Naive B cell (primary cell): ENCODE results near the gene AKAP12. TPM values are rescaled to one million over a fixed set of nuclear protein-coding genes. Genes with fewer than 3 reads are reported as not detected.
A peak's percentile ranks its signal among the peaks of the same experiment; 100 is the strongest.
"Not testable (repeated sequence)": the region's sequence is repeated elsewhere in the genome, so short reads cannot be mapped to it uniquely, and the experiment has no call there.

Experiments
- ATAC-seq, 2 donors: fragments of 150-1000 bp; cut with Tn5 transposase; 2 replicates each; pipeline ENCODE4 v1.10.0; 2021; ENCODE audit warnings: low read depth in 2 of 2, mild to moderate bottlenecking in 2 of 2, moderate library complexity in 2 of 2
- DNase-seq: peaks from one replicate; pipeline ENCODE4 v3.0.0; 2022
- H3K27ac Mint-ChIP-seq, 6 donors: one replicate each; pipeline ENCODE4 v1.8.0; 2020 to 2022; ENCODE audit warnings: mild to moderate bottlenecking in 6 of 6, mixed read lengths in 6 of 6, moderate library complexity in 5 of 6, inconsistent platforms in 2 of 6
- H3K27me3 Mint-ChIP-seq, 3 donors: one replicate each; pipeline ENCODE4 v1.8.0; 2021 to 2022; ENCODE audit warnings: mixed read lengths in 3 of 3, mild to moderate bottlenecking in 1 of 3
- H3K36me3 Mint-ChIP-seq, 2 donors: one replicate each; pipeline ENCODE4 v1.8.0; 2020 to 2022; ENCODE audit warnings: mixed read lengths in 2 of 2, inconsistent platforms in 1 of 2, mild to moderate bottlenecking in 1 of 2
- H3K4me1 Mint-ChIP-seq, 3 donors: one replicate each; pipeline ENCODE4 v1.8.0; 2020 to 2022; ENCODE audit warnings: mixed read lengths in 3 of 3, inconsistent platforms in 1 of 3, mild to moderate bottlenecking in 1 of 3, moderate library complexity in 1 of 3
- H3K4me3 Mint-ChIP-seq, 8 donors: one replicate each; pipeline ENCODE4 v1.8.0; 2020 to 2022; ENCODE audit warnings: mild to moderate bottlenecking in 8 of 8, mixed read lengths in 8 of 8, moderate library complexity in 8 of 8, inconsistent platforms in 2 of 8
- H3K9me3 Mint-ChIP-seq, 7 donors: one replicate each; pipeline ENCODE4 v1.8.0; 2020 to 2022; ENCODE audit warnings: mixed read lengths in 7 of 7, mild to moderate bottlenecking in 5 of 7, inconsistent platforms in 2 of 7, moderate library complexity in 1 of 7
- polyA plus RNA-seq, 6 donors: library from polyadenylated mRNA; unstranded; fragments of 300-500 nt; fragmentation: Illumina TruSeq; gene quantifications; one replicate each; pipeline ENCODE4 v1.2.3, GENCODE V29; 2021; ENCODE audit warnings: low read depth in 6 of 6

Gene AKAP12
- polyA plus RNA-seq, 6 donors from 2014 or later = 0.04 to 0.19 (median 0.08) TPM; not detected in 3

DNA sequence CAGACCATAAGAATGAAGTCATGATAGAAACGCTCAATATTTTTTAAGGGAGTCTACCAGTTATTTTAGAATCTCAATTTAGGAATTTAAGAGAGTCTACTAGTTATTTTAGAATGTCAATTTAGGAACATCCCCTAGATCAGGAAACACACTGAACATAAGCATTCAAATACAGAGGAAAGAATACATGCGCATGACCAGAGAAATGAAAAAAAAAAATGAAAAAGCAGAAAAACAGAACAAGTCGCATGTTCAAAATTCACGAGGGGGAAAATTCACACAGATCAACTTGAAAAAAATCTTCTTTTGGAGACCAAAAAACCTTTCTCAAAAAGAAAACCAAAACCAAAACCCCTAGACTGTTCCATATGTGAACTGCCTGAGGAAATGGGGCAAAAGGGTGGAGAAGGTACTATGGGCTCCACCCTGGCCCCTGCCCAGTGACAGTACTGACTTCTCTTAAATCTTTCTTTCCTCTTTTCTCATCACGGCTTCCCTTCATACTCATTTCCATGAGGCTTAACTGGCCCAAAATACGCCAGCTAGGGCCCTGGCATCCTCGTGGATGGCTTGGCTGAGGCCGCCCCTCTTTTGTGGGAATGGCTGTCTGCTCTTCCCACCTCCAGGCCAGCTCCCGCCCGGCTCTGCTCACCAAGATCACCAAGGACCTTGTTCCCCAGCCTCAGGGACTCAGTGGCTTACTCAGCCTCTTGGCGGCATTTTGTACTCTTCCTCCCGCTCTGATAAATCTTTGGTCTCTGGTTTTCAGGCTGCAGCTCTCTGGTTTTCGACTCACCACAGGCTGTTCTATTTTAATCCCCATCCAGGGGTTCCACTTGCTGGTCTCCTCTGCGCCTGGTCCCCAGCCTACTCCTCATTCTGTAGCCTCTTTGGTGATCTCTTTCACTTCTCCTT, 140.4 kb downstream of the AKAP12 start:
- Mint-ChIP-seq H3K27ac (peak overlapping the region; percentile 88 to 97 (median 94)), H3K27me3 (no peaks in the 10 kb centered on the region), H3K36me3 (no peaks in the 10 kb centered on the region), H3K4me1 (peaks cover 49 to 52% (median 50%) of the 10 kb centered on the region in 3 donors), H3K4me3 (peak overlapping the region; percentile 21 to 87 (median 72)), H3K9me3 (no peaks in the 10 kb centered on the region)
- ATAC-seq (peak; percentile 93), DNase-seq (peak; percentile 32)

DNA sequence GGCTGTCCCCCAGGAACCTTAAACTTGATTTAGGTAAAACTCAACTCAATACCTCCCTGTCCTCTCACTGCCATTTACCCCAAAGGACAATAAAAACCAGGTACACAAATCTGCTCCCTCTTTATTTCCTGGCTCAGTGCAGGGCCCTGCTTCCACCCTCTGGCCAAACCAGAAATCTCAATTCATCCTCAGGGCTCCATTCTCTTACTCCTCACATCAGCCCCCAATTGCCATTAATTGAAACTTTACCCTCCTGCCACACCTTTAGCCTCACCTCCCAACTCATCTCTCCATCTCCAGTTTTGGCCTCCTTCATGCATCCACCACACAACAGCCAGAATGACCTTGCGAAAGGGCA, 141.1 kb downstream of the AKAP12 start:
- H3K27ac Mint-ChIP-seq = peak overlapping the region; percentile 77 to 97 (median 94)
- H3K36me3 Mint-ChIP-seq = no peaks in the 10 kb centered on the region
- H3K4me1 Mint-ChIP-seq = peaks cover 45 to 48% (median 45%) of the 10 kb centered on the region in 3 donors
- no peaks in the 10 kb centered on the region for H3K27me3 Mint-ChIP-seq
- no peaks in the 10 kb centered on the region for H3K9me3 Mint-ChIP-seq
- peak overlapping the region; percentile 21 to 87 (median 72) for H3K4me3 Mint-ChIP-seq
- ATAC-seq (no peak), DNase-seq (no peak)

DNA sequence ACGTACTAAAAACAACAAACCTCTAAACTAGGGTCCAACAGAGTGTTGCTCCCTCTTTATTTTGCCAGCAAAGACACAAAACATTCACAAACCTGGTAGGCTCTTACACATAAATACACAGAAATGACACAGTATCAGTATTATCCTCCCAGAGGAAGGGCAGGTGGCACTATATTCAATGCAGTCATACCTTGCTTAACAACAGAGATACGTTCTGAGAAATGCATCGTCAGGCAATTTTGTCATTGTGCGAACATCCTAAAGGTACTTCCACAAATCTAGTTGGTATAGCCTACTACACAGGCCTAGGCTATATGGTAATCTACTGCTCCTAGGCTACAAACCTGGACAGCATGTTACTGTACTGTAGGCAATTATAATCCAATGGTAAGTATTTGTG, 142.0 kb downstream of the AKAP12 start:
- DNase-seq = no peak
- H3K4me3 Mint-ChIP-seq = peak overlapping the region in 1 of 8 donors; percentile 14
- H3K27ac Mint-ChIP-seq = peak overlapping the region in 3 of 6 donors; percentile 8 to 62 (median 56)
- H3K4me1 Mint-ChIP-seq = peaks cover 36 to 40% (median 39%) of the 10 kb centered on the region in 3 donors
- no peaks in the 10 kb centered on the region for H3K27me3 Mint-ChIP-seq
- H3K36me3 Mint-ChIP-seq = no peaks in the 10 kb centered on the region
- ATAC-seq = no peak
- H3K9me3 Mint-ChIP-seq = no peaks in the 10 kb centered on the region

DNA sequence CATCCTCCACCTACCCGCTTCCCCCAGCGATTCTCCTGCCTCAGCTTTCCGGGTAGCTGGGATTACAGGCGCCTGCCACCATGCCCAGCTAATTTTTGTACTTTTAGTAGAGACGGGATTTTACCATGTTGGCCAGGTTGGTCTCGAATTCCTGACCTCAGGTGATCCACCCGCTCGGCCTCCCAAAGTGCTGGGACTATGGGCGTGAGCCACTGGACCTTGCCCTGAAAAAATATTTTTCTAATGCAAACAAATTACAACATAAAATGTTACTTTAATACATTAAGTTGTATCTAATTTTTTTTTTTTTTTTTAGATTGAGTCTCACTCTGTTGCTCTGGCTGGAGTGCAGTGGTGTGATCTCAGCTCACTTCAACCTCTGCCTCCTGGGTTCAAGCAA, 142.9 kb downstream of the AKAP12 start:
- not testable (repeated sequence) for DNase-seq, H3K27me3 Mint-ChIP-seq, H3K4me3 Mint-ChIP-seq, H3K9me3 Mint-ChIP-seq, H3K27ac Mint-ChIP-seq, ATAC-seq, H3K36me3 Mint-ChIP-seq
- peaks cover 33 to 36% (median 35%) of the 10 kb centered on the region in 3 donors for H3K4me1 Mint-ChIP-seq

DNA sequence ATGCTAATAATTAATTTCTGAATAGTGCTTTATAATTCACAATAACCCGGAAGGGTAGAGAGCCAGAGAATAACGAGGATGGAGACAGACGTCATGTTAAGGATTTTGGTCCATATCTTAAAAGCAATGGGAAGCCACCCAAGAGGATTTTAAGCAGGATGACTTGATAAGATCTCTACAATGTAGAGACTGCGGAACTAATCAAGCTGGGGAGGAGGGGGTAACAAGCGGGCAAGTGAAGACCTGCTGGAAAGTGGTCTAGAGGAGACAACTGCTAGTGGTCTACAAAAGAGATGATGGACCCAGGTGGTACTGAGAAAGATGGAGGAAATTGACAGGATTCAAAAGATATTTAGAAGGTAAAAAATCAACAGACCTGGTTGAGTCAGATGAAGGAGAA, 144.4 kb downstream of the AKAP12 start:
- Mint-ChIP-seq H3K9me3 (no peaks in the 10 kb centered on the region), H3K36me3 (no peaks in the 10 kb centered on the region), H3K4me3 (peak overlapping the region in 2 of 8 donors; percentile 30 to 47), H3K27ac (peak overlapping the region in 3 of 6 donors; percentile 18 to 94 (median 54)), H3K4me1 (peaks cover 26 to 38% (median 27%) of the 10 kb centered on the region in 3 donors), H3K27me3 (no peaks in the 10 kb centered on the region)
- DNase-seq (no peak), ATAC-seq (no peak)

DNA sequence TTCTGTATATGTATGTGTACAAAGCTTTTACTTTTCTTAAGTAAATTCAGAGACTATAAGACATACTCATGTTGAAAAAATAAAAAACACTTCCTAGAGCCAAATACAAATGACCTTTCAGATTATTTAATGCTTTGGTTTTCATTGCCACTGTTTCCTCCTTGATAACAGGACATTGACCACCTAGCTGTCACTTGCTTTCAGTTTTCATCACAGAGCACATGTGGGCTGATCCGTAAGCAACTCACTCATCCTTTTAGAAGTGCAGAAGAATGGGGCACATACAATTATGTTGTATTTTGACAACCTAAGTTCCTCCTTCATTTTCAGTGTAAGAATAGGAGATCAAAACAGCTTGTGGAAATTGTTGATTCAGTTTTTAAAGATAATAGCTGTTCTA, 145.4 kb downstream of the AKAP12 start:
- Mint-ChIP-seq H3K27ac (peak overlapping the region in 4 of 6 donors; percentile 12 to 54 (median 28)), H3K4me1 (peaks cover 22 to 36% (median 25%) of the 10 kb centered on the region in 3 donors), H3K9me3 (no peaks in the 10 kb centered on the region), H3K27me3 (no peaks in the 10 kb centered on the region), H3K36me3 (no peaks in the 10 kb centered on the region), H3K4me3 (no peak overlapping the region)
- no peak for DNase-seq
- no peak for ATAC-seq

DNA sequence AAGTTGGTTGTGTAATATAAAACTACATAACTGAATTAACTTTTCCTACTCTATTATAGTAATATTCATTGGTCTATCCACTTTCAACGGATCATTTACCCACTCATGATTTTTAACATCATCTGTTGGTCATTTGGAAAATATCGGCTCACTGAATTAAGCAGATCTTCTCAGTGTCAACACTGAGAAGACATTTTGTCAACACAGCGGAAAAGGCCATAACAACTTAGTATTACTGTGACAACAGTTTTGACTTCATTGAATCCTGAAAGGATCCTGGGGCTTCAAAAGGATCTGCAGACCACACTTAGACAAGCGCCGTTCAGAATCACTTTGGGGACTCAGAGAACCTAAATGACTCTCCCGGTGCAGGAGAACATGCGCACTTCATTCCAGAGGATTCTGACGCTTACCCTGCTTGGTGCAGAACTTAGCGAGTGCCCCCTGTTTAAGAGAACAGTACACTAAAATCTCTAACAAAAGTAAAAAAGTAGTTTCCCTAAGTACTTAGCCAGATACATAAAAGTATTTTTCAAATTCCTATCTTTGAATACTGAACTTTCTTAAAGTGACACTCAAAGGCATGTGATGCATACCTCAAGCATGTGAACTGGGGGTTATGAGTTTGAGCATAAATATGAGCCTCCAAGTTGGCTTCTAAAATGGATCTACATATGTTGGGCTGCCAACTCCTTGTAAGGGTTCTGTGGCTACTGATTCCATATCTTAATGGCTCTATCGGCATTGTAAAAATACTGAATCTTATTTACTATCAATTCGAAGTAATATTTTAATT, 147.6 kb downstream of the AKAP12 start:
- peak overlapping the region in 1 of 8 donors; percentile 59 for H3K4me3 Mint-ChIP-seq
- peaks cover 17 to 29% (median 22%) of the 10 kb centered on the region in 3 donors for H3K4me1 Mint-ChIP-seq
- ATAC-seq = no peak
- H3K27me3 Mint-ChIP-seq = no peaks in the 10 kb centered on the region
- H3K27ac Mint-ChIP-seq = peak overlapping the region in 2 of 6 donors; percentile 10 to 11
- no peaks in the 10 kb centered on the region for H3K9me3 Mint-ChIP-seq
- H3K36me3 Mint-ChIP-seq = no peaks in the 10 kb centered on the region
- DNase-seq = no peak

DNA sequence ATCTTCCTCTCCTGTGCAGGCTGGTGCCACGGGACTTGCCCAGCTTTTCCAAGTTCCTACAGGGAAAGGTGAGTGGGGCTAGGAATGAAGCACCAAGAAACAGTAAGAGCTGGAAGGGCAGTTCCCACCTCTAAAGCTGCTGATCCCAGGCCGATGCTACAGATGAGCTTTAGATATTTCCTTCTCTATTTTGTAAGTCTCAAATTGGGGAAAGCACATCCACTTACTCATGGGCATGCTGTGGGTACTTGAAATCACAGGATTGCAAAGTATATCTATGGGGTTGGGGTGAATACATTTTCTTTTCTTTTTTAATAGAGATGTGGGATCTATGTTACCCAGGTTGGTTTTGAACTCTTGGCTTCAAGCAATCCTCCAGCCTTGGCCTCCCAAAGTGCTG, 148.5 kb downstream of the AKAP12 start:
- DNase-seq (no peak), ATAC-seq (no peak)
- H3K36me3 Mint-ChIP-seq = no peaks in the 10 kb centered on the region
- peak overlapping the region in 3 of 6 donors; percentile 28 to 88 (median 83) for H3K27ac Mint-ChIP-seq
- H3K4me3 Mint-ChIP-seq = peak overlapping the region in 3 of 8 donors; percentile 15 to 66 (median 59)
- H3K27me3 Mint-ChIP-seq = no peaks in the 10 kb centered on the region
- H3K9me3 Mint-ChIP-seq = no peaks in the 10 kb centered on the region
- peaks cover 25 to 37% (median 30%) of the 10 kb centered on the region in 3 donors for H3K4me1 Mint-ChIP-seq

DNA sequence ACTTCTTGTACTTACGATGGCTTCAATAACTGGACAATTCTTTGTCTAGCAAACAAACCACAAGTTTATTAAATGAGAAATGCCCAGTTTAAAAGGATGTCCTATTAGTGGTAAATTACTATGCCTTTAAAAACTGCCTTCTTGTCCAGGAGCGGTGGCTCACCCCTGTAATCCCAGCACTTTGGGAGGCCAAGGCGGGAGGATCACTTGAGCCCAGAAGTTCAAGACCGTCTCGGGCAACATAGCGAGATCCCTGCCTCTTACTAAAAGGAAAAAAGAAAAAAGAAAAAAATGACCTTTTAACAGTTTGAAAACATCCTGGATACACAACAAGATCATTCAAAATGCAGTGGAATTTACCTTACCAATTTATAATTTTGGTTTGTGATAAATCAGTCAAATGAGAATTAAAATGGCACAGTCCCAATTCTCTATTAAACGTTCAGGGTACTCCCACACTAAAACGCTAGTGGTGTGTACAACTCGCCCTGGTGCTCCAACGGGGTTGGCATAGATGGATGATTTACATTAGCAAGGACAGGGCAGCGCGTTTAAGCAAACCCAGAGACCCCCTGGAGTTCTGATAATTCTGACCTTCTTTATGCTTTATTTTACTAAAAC, 149.3 kb downstream of the AKAP12 start:
- H3K27me3 Mint-ChIP-seq = no peaks in the 10 kb centered on the region
- no peaks in the 10 kb centered on the region for H3K36me3 Mint-ChIP-seq
- H3K9me3 Mint-ChIP-seq = no peaks in the 10 kb centered on the region
- ATAC-seq = no peak
- peak overlapping the region; percentile 96 to 98 (median 98) for H3K27ac Mint-ChIP-seq
- H3K4me3 Mint-ChIP-seq = peak overlapping the region; percentile 90 to 98 (median 94)
- peak; percentile 8 for DNase-seq
- H3K4me1 Mint-ChIP-seq = peaks cover 31 to 46% (median 36%) of the 10 kb centered on the region in 3 donors

DNA sequence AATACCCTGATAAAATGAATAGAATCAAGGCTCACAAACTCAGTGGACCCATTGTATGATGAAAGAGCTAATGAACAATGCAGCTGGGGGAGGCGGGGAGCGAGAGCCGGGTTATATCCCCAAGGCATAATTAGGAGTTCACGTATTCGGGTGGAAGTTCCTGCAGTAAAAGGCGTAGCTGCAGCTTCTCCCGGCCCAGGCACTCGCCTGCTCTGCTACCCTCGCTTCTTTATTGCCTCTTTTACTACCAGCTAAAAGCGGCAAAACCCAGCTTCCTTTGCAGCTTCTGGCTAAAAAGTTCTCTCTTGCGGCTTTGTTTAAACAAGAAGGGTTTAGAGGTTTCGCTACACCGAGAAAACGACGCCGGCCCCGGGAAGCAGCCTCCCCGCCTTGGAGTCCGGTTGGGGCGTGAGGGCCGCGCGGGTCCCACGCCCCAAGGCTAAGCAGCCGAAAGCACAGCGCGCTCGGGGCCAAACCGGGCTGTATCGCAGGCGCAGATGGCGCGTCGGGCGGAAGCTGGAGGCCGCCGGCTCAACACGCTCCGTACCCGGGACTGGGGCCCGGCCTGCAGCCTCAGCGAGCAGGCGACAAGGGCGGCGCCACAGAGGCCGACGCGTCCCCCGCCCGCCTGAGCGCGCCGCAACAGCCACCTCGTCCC, 150.0 kb downstream of the AKAP12 start:
- Mint-ChIP-seq H3K36me3 (no peaks in the 10 kb centered on the region), H3K9me3 (no peaks in the 10 kb centered on the region), H3K27ac (peak overlapping the region; percentile 96 to 98 (median 98)), H3K27me3 (no peaks in the 10 kb centered on the region), H3K4me1 (peaks cover 26 to 48% (median 37%) of the 10 kb centered on the region in 3 donors), H3K4me3 (peak overlapping the region; percentile 90 to 98 (median 94))
- DNase-seq = no peak
- ATAC-seq = peak; percentile 68 to 69

DNA sequence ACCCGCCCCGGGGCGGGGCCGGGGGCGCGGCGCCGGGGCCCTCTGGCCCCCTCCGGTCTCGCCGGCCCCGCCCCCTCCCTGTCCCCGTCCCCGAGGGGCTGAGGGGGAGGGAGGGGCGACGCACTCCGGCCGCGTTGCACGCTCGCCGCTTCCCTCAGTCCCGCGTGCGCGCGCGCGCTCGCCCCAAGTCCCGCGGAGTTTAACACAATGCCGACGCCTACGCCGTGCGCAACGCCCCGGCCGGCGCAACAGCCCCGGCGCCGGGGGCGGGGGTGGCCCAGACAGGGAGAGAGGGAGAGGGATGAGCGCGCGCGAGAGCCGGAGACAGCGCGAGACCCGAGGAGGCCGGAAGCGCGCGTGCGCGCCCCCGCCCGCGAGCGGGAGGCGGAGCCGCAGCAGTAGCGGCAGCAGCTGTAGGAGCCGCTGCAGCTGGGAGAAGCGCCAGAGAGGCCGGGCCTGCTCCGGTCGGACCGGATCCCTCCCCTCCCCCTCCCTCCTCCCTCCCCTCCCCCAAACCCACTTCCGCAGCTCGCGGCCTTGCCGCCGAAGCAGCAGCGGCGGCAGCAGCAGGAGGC, 150.6 kb downstream of the AKAP12 start:
- DNase-seq (peak; percentile 99), ATAC-seq (peak; percentile 75 to 76)
- Mint-ChIP-seq H3K4me3 (peak overlapping the region; percentile 72 to 98 (median 90)), H3K36me3 (no peaks in the 10 kb centered on the region), H3K27ac (peak overlapping the region in 5 of 6 donors; percentile 57 to 98 (median 80)), H3K27me3 (no peaks in the 10 kb centered on the region), H3K9me3 (no peaks in the 10 kb centered on the region), H3K4me1 (peaks cover 24 to 48% (median 43%) of the 10 kb centered on the region in 3 donors)

DNA sequence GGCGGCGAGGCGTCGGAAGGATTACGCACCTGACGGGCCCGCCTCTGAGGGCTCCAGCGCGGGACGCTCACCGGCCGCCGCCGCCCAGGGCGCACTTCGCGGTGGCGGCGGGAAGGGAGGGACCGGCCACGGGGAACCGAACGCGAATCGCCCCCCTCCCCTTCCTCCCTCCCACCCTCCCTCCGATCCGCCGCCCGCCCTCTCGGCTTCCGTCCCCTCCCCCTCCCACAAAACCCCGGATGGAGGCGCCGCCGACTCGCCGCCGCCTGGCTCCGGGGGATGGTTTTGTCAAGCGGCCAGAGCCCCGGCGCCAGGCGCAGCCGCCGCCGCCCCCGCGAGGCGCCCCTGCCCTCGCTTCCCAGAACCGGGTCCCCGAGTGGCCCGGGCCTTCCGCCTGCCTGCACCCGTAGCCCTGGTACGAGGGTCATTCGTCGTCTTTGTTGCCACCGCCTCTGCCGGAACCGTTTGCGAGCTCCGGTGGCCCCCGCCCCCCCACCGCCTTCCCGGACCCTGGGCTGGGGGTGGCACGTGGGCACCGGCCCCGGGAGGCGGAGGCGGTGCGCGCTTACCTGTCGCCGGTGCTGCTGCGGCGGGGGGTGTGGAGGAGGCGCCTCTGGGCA, 151.2 kb downstream of the AKAP12 start:
- Mint-ChIP-seq H3K9me3 (no peaks in the 10 kb centered on the region), H3K36me3 (no peaks in the 10 kb centered on the region), H3K4me3 (peak overlapping the region in 7 of 8 donors; percentile 91 to 98 (median 95)), H3K27me3 (no peaks in the 10 kb centered on the region), H3K27ac (peak overlapping the region in 3 of 6 donors; percentile 67 to 99 (median 98)), H3K4me1 (peaks cover 24 to 50% (median 46%) of the 10 kb centered on the region in 3 donors)
- peak; percentile 13 to 17 for ATAC-seq
- peak; percentile 78 for DNase-seq
